Naive thymus-derived CD4-positive, alpha-beta T cell (primary cell): Measurements from ENCODE around the gene CHKA. TPM values are rescaled to one million over a fixed set of nuclear protein-coding genes. Genes with fewer than 3 reads are reported as not detected.
A peak's percentile ranks its signal among the peaks of the same experiment; 100 is the strongest.

Experiments
- ATAC-seq: fragments of 150-1000 bp; cut with Tn5 transposase; 2 replicates; pipeline ENCODE4 v1.10.0; 2021; ENCODE audit warnings: mild to moderate bottlenecking, moderate library complexity
- CTCF ChIA-PET: fragments of 350-600 bp; sonication (Branson Sonifier 250); formaldehyde crosslinking; loops from one replicate; lab custom pipeline; 2021; ENCODE audit warnings: antibody characterized with exemption; lab: Charles Lee
- POLR2A ChIA-PET: fragments of 350-600 bp; sonication (Branson Sonifier 250); formaldehyde crosslinking; loops from one replicate; lab custom pipeline; 2021; ENCODE audit warnings: antibody characterized with exemption, inconsistent platforms; lab: Charles Lee
- DNase-seq, 9 donors: peaks; one replicate each; pipeline versions ENCODE4 v3.0.0 to v3.0.0-alpha.2; 2020 to 2022; ENCODE audit warnings: mixed read lengths in 1 of 9
- H3K27ac ChIP-seq: one replicate; pipeline ENCODE4 v1.7.0; 2013; ENCODE audit warnings: mild to moderate bottlenecking, low read depth, low read length, moderate library complexity
- H3K27me3 ChIP-seq, 2 donors: one replicate each; pipeline ENCODE4 v1.7.0; 2013; ENCODE audit warnings: low read length in 2 of 2, mild to moderate bottlenecking in 2 of 2, moderate library complexity in 2 of 2; ENCODE audit not compliant: control insufficient read depth in 2 of 2, insufficient read depth in 2 of 2
- H3K36me3 ChIP-seq, 3 experiments: 1 replicate in 2 of 3; 2 replicates in 1 of 3; pipeline ENCODE4 v1.7.0; 2013; ENCODE audit warnings: low read length in 3 of 3, mild to moderate bottlenecking in 3 of 3, moderate library complexity in 1 of 3; ENCODE audit not compliant: insufficient read depth in 3 of 3, control insufficient read depth in 2 of 3
- H3K4me1 ChIP-seq, 2 donors: one replicate each; pipeline ENCODE4 v1.7.0; 2013; ENCODE audit warnings: low read length in 2 of 2, mild to moderate bottlenecking in 2 of 2, moderate library complexity in 1 of 2; ENCODE audit not compliant: control insufficient read depth in 2 of 2, insufficient read depth in 2 of 2
- H3K4me3 ChIP-seq: 2 replicates; pipeline ENCODE4 v1.7.0; 2013; ENCODE audit warnings: mild to moderate bottlenecking, low read length
- H3K9me3 ChIP-seq, 3 experiments: 1 replicate in 2 of 3; 2 replicates in 1 of 3; pipeline ENCODE4 v1.7.0; 2013; ENCODE audit warnings: low read length in 3 of 3; ENCODE audit not compliant: control insufficient read depth in 2 of 3
- H3K27ac Mint-ChIP-seq, 9 donors: one replicate each; pipeline ENCODE4 v1.8.0; 2020 to 2022; ENCODE audit warnings: mixed read lengths in 9 of 9, mild to moderate bottlenecking in 8 of 9, moderate library complexity in 5 of 9, inconsistent platforms in 2 of 9
- H3K27me3 Mint-ChIP-seq, 5 donors: one replicate each; pipeline ENCODE4 v1.8.0; 2021 to 2022; ENCODE audit warnings: mixed read lengths in 5 of 5, mild to moderate bottlenecking in 1 of 5
- H3K36me3 Mint-ChIP-seq, 5 donors: one replicate each; pipeline ENCODE4 v1.8.0; 2020 to 2022; ENCODE audit warnings: mixed read lengths in 5 of 5, mild to moderate bottlenecking in 3 of 5, inconsistent platforms in 1 of 5
- H3K4me1 Mint-ChIP-seq, 7 donors: one replicate each; pipeline ENCODE4 v1.8.0; 2020 to 2022; ENCODE audit warnings: mixed read lengths in 7 of 7, mild to moderate bottlenecking in 3 of 7, inconsistent platforms in 1 of 7
- H3K4me3 Mint-ChIP-seq, 10 donors: one replicate each; pipeline ENCODE4 v1.8.0; 2020 to 2022; ENCODE audit warnings: mild to moderate bottlenecking in 10 of 10, mixed read lengths in 10 of 10, moderate library complexity in 6 of 10, inconsistent platforms in 2 of 10
- H3K9me3 Mint-ChIP-seq, 11 donors: one replicate each; pipeline ENCODE4 v1.8.0; 2020 to 2022; ENCODE audit warnings: mixed read lengths in 11 of 11, mild to moderate bottlenecking in 4 of 11, inconsistent platforms in 1 of 11, moderate library complexity in 1 of 11
- intact Hi-C, 2 donors: fragments of 100-400 bp; cut with micrococcal nuclease; formaldehyde crosslinking; loops; one replicate each; pipeline ENCODE4 v1.15.1; 2023
- polyA plus RNA-seq, 2 donors: library from polyadenylated mRNA; unstranded; fragments of 300-500 nt; fragmentation: Illumina TruSeq; gene quantifications; one replicate each; pipeline ENCODE4 v1.2.3, GENCODE V29; 2021
- total RNA-seq, 6 experiments: library from RNA in 5 of 6; stranded (reverse) in 5 of 6; gene quantifications; 1 replicate in 5 of 6; 2 replicates in 1 of 6; pipeline ENCODE4 v1.2.3 and lab custom pipeline; 2021 to 2026

The CHKA gene
- total and polyA plus RNA-seq, 7 experiments from 2014 or later, result 1.4 to 31.3 (median 7.1) TPM

- Mint-ChIP-seq H3K36me3 (peaks cover 0 to 1% (median 0%) of the 10 kb centered on the region in 5 donors), H3K4me3 (no peak overlapping the region), H3K27ac (no peak overlapping the region), H3K27me3 (no peaks in the 10 kb centered on the region), H3K9me3 (no peaks in the 10 kb centered on the region), H3K4me1 (peaks cover 0 to 11% (median 5%) of the 10 kb centered on the region in 7 donors)
- Histone ChIP-seq H3K27ac (no peak overlapping the region), H3K27me3 (no peaks in the 10 kb centered on the region), H3K9me3 (no peaks in the 10 kb centered on the region), H3K4me3 (no peak overlapping the region), H3K4me1 (no peaks in the 10 kb centered on the region), H3K36me3 (no peaks in the 10 kb centered on the region)
- no peak for DNase-seq
- intact Hi-C loops, result no loop called here
- no peak for ATAC-seq
- POLR2A ChIA-PET, result no interaction called here
- CTCF ChIA-PET, result no interaction called here
Observed at GRCh38 chr11:68150037-68150436, 28.8 kb upstream of the CHKA start.

GRCh38 chr11:68149417-68149816, 28.2 kb upstream of the CHKA start:
- ChIA-PET CTCF (no interaction called here), POLR2A (no interaction called here)
- Mint-ChIP-seq H3K36me3 (no peaks in the 10 kb centered on the region), H3K4me1 (peaks cover 0 to 15% (median 5%) of the 10 kb centered on the region in 7 donors), H3K27ac (peak overlapping the region in 1 of 9 donors; percentile 36), H3K9me3 (no peaks in the 10 kb centered on the region), H3K4me3 (no peak overlapping the region), H3K27me3 (no peaks in the 10 kb centered on the region)
- Histone ChIP-seq H3K4me1 (no peaks in the 10 kb centered on the region), H3K36me3 (no peaks in the 10 kb centered on the region), H3K27ac (no peak overlapping the region), H3K27me3 (no peaks in the 10 kb centered on the region), H3K4me3 (no peak overlapping the region), H3K9me3 (no peaks in the 10 kb centered on the region)
- no peak for ATAC-seq
- intact Hi-C loops, result no loop called here
- no peak for DNase-seq

- Histone ChIP-seq H3K27ac (no peak overlapping the region), H3K36me3 (no peaks in the 10 kb centered on the region), H3K27me3 (no peaks in the 10 kb centered on the region), H3K9me3 (no peaks in the 10 kb centered on the region), H3K4me3 (no peak overlapping the region), H3K4me1 (no peaks in the 10 kb centered on the region)
- Mint-ChIP-seq H3K4me1 (peaks cover 0 to 15% (median 5%) of the 10 kb centered on the region in 7 donors), H3K9me3 (no peaks in the 10 kb centered on the region), H3K4me3 (no peak overlapping the region), H3K27me3 (no peaks in the 10 kb centered on the region), H3K27ac (no peak overlapping the region), H3K36me3 (no peaks in the 10 kb centered on the region)
- ChIA-PET POLR2A (no interaction called here), CTCF (no interaction called here)
- intact Hi-C loops, result no loop called here
- DNase-seq (no peak), ATAC-seq (no peak)
Observed at GRCh38 chr11:68148879-68149278, 27.7 kb upstream of the CHKA start.

- no peaks in the 10 kb centered on the region for H3K27me3 ChIP-seq
- POLR2A ChIA-PET, result no interaction called here
- H3K4me1 Mint-ChIP-seq, result peaks cover 0 to 15% (median 5%) of the 10 kb centered on the region in 7 donors
- CTCF ChIA-PET, result interaction anchor here (0.6 kb wide), 1 partner anchor 137 kb away, joined by 3 read pairs; no protein-coding TSS in a partner anchor
- DNase-seq (no peak), ATAC-seq (no peak)
- intact Hi-C loops, result no loop called here
- no peaks in the 10 kb centered on the region for H3K9me3 Mint-ChIP-seq
- no peaks in the 10 kb centered on the region for H3K9me3 ChIP-seq
- H3K4me3 ChIP-seq, result no peak overlapping the region
- H3K27ac Mint-ChIP-seq, result peak overlapping the region in 1 of 9 donors; percentile 78
- no peaks in the 10 kb centered on the region for H3K36me3 Mint-ChIP-seq
- no peaks in the 10 kb centered on the region for H3K4me1 ChIP-seq
- H3K4me3 Mint-ChIP-seq, result no peak overlapping the region
- H3K27me3 Mint-ChIP-seq, result no peaks in the 10 kb centered on the region
- H3K36me3 ChIP-seq, result no peaks in the 10 kb centered on the region
- no peak overlapping the region for H3K27ac ChIP-seq
Observed at GRCh38 chr11:68148071-68148805, 27.1 kb upstream of the CHKA start.

GRCh38 chr11:68146704-68147474, 25.7 kb upstream of the CHKA start:
- no peak overlapping the region for H3K4me3 ChIP-seq
- POLR2A ChIA-PET, result no interaction called here
- ATAC-seq (no peak), DNase-seq (no peak)
- H3K9me3 ChIP-seq, result no peaks in the 10 kb centered on the region
- Mint-ChIP-seq H3K4me1 (peaks cover 3 to 15% (median 8%) of the 10 kb centered on the region in 7 donors), H3K36me3 (no peaks in the 10 kb centered on the region), H3K27ac (peak overlapping the region in 1 of 9 donors; percentile 30), H3K9me3 (no peaks in the 10 kb centered on the region), H3K27me3 (no peaks in the 10 kb centered on the region), H3K4me3 (no peak overlapping the region)
- intact Hi-C loops, result no loop called here
- H3K4me1 ChIP-seq, result peaks cover 5 to 6% of the 10 kb centered on the region in 2 donors
- no peak overlapping the region for H3K27ac ChIP-seq
- H3K27me3 ChIP-seq, result no peaks in the 10 kb centered on the region
- no peaks in the 10 kb centered on the region for H3K36me3 ChIP-seq
- CTCF ChIA-PET, result no interaction called here

GRCh38 chr11:68146010-68146540, 24.9 kb upstream of the CHKA start:
- Mint-ChIP-seq H3K9me3 (no peaks in the 10 kb centered on the region), H3K27me3 (no peaks in the 10 kb centered on the region), H3K36me3 (no peaks in the 10 kb centered on the region), H3K4me1 (peaks cover 4 to 19% (median 10%) of the 10 kb centered on the region in 7 donors), H3K4me3 (no peak overlapping the region), H3K27ac (peak overlapping the region in 1 of 9 donors; percentile 25)
- Histone ChIP-seq H3K27me3 (no peaks in the 10 kb centered on the region), H3K4me1 (peaks cover 5 to 12% of the 10 kb centered on the region in 2 donors), H3K36me3 (no peaks in the 10 kb centered on the region), H3K4me3 (no peak overlapping the region), H3K27ac (no peak overlapping the region), H3K9me3 (no peaks in the 10 kb centered on the region)
- DNase-seq (no peak), ATAC-seq (peak; percentile 67)
- intact Hi-C loops, result no loop called here
- ChIA-PET CTCF (no interaction called here), POLR2A (no interaction called here)
